Suprapubic skin (tissue), 4 donors: Measurements from ENCODE around the gene HDAC1. TPM values are rescaled to one million over a fixed set of nuclear protein-coding genes. Genes with fewer than 3 reads are reported as not detected.
A peak's percentile ranks its signal among the peaks of the same experiment; 100 is the strongest.

ENCODE experiments used
- DNase-seq, 2 donors: peaks; one replicate each; pipeline ENCODE4 v3.0.0-alpha.2; 2019; ENCODE audit warnings: low spot score in 2 of 2
- H3K27ac ChIP-seq: fragments of 200-600 bp; sonication (generic); one replicate; pipeline ENCODE4 v1.5.1; 2019
- H3K27me3 ChIP-seq: fragments of 200-600 bp; sonication (generic); one replicate; pipeline ENCODE4 v1.5.1; 2019
- H3K36me3 ChIP-seq: fragments of 200-600 bp; sonication (generic); one replicate; pipeline ENCODE4 v1.5.1; 2019
- H3K4me1 ChIP-seq: fragments of 200-600 bp; sonication (generic); one replicate; pipeline ENCODE4 v1.5.1; 2019
- H3K4me3 ChIP-seq: fragments of 200-600 bp; sonication (generic); one replicate; pipeline ENCODE4 v1.5.1; 2019; ENCODE audit warnings: mild to moderate bottlenecking
- H3K9me3 ChIP-seq: fragments of 200-600 bp; sonication (generic); one replicate; pipeline ENCODE4 v1.5.1; 2019
- EP300 ChIP-seq: sonication (generic); formaldehyde crosslinking; IDR thresholded peaks from one replicate; pipeline ENCODE4 v1.6.1; 2017; ENCODE audit warnings: antibody characterized with exemption
- POLR2A ChIP-seq, 2 donors: fragments of 450-650 bp; IDR thresholded peaks; one replicate each; pipeline ENCODE4 v1.6.1; 2017; ENCODE audit warnings: antibody characterized with exemption in 2 of 2, mild to moderate bottlenecking in 2 of 2, moderate library complexity in 2 of 2
- POLR2AphosphoS5 ChIP-seq, 3 donors: sonication (generic); formaldehyde crosslinking; IDR thresholded peaks; one replicate each; pipeline ENCODE4 v1.6.1; 2017; ENCODE audit warnings: antibody characterized with exemption in 3 of 3
- WGBS: methylation state at CpG from one replicate; pipeline ENCODE4 v1.1.5; 2018; 5-methylcytosine and 5-hydroxymethylcytosine counted together
- total RNA-seq, 4 donors: library from RNA; depleted of rRNA; stranded (reverse); fragments of >200 nt; gene quantifications; one replicate each; pipeline ENCODE4 v1.1.0, GENCODE V29; 2016
- TF ChIP-seq, protein P1 (sequence below), 2 donors: fragments of 200-600 bp in 1 of 2; fragments of 450-650 bp in 1 of 2; sonication (generic) in 1 of 2; IDR thresholded peaks; one replicate each; pipeline ENCODE4 v1.5.1; 2016 to 2019; ENCODE audit warnings: antibody characterized with exemption in 2 of 2, mild to moderate bottlenecking in 1 of 2, moderate library complexity in 1 of 2

Gene HDAC1
- total RNA-seq: 10 to 100 TPM; 34.4 to 52.9 (median 40.2) TPM

DNA sequence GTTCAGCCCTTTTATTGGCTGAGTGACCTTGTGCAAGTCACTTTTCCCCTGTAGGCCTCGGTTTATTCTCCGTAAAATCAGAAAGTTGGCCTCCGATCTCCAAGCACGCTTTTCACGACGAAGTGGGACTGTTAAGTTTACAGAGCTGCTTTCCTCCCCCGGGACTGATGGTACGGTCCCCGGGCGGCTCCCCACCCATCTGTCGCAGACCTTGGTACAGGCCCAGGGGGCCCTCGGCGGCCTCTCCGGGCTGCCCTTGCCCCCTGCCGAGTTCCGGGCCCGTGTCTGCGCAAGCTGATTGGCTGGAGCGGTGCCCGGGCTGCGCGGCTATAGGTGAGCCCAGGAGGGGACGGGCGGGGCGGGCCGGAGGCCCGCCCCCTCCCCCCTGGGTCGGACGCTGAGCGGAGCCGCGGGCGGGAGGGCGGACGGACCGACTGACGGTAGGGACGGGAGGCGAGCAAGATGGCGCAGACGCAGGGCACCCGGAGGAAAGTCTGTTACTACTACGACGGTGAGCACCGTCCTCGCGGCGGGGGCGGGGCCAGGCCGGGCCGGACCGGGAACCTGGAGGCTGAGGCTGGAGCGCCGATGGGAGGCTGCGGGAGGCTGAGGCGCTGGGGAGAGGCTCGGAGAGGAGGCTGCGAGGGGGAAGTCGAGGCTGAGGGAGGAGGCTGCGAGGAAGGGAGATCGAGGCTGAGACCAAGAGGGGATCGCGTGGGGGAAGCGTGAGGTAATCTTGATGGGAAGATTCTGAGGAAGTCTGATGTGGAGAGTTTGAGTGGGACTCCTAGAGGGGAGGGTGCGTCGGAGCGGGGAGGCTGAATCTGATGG lies at the start of gene HDAC1:
Gene HDAC1, plus strand, starts transcription at position 376 of the 831 bp plus-strand sequence. Its CDS starts 87 bp downstream, at position 463.
- no peaks in the 10 kb centered on the region for H3K36me3 ChIP-seq
- H3K27me3 ChIP-seq: no peaks in the 10 kb centered on the region
- DNase-seq: peak; percentile 95
- H3K9me3 ChIP-seq: no peaks in the 10 kb centered on the region
- TF ChIP-seq EP300 (no peak), POLR2A (IDR thresholded peaks at IDR 0.05) (peak in 1 of 2 donors; percentile 22), POLR2AphosphoS5 (IDR thresholded peaks at IDR 0.05) (peak in 2 of 3 donors; percentile 17 to 22)
- TF ChIP-seq, protein P1, sequence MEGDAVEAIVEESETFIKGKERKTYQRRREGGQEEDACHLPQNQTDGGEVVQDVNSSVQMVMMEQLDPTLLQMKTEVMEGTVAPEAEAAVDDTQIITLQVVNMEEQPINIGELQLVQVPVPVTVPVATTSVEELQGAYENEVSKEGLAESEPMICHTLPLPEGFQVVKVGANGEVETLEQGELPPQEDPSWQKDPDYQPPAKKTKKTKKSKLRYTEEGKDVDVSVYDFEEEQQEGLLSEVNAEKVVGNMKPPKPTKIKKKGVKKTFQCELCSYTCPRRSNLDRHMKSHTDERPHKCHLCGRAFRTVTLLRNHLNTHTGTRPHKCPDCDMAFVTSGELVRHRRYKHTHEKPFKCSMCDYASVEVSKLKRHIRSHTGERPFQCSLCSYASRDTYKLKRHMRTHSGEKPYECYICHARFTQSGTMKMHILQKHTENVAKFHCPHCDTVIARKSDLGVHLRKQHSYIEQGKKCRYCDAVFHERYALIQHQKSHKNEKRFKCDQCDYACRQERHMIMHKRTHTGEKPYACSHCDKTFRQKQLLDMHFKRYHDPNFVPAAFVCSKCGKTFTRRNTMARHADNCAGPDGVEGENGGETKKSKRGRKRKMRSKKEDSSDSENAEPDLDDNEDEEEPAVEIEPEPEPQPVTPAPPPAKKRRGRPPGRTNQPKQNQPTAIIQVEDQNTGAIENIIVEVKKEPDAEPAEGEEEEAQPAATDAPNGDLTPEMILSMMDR (IDR thresholded peaks at IDR 0.05): no peak
- H3K27ac ChIP-seq: peak within 1 kb of the TSS; percentile 89
- under 1% methylated on average over 33 of the region's 67 CpGs for WGBS
- H3K4me3 ChIP-seq: peak within 1 kb of the TSS; percentile 78
- peaks cover 17% of the 10 kb centered on the region for H3K4me1 ChIP-seq

DNA sequence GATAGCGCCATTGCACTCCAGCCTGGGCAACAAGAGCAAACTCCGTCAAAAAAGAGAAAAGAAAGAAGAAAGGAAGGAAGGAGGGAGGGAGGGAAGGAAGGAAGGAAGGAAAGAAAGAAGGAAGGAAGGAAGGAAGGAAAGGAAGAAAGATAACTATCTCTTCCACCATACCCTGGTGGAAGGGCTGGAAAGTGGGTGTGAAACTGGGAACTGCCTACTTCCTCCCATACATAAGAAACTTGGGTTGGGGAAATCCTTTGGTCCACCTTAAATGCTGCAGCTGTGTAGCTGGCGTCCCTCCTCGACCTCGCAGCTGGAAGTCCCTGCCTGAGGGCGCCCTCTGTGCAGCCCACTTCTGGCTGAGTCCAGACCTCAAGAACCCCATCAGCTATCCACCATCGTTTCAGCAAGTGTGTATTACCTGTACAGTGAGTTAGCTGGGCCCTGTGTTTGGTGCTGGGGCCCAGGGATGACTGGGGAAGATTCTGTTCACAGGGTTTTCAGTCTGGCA lies 49.5 kb upstream of the HDAC1 start:
- TF ChIP-seq EP300: no peak
- TF ChIP-seq, protein P1 (IDR thresholded peaks at IDR 0.05): no peak
- no peak for TF ChIP-seq POLR2A (IDR thresholded peaks at IDR 0.05)
- no peak for TF ChIP-seq POLR2AphosphoS5 (IDR thresholded peaks at IDR 0.05)
- Histone ChIP-seq H3K4me1 (peaks cover 41% of the 10 kb centered on the region), H3K36me3 (no peaks in the 10 kb centered on the region), H3K27me3 (no peaks in the 10 kb centered on the region), H3K4me3 (no peak overlapping the region), H3K9me3 (no peaks in the 10 kb centered on the region), H3K27ac (no peak overlapping the region)
- 25% methylated on average over 7 of the region's 7 CpGs for WGBS
- no peak for DNase-seq

DNA sequence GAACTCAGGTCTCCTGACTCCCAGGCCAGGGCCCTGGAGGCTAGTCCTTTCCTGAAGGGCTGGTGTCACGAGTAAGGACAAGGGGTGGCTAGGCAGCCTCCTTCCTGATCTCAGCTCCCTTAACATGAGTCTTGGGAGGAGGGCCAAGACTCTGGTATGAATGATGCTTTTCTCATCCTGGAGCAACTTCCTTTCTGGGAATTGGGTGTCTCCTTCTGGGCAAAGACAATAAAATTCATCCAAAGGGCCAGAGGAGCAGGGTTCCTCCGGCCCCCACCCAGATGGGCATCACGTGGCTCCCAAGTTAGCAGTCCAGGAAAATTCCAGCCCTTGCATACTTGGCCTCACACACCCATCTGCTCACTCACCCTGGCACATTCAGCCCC lies 45.0 kb upstream of the HDAC1 start, which contains the start of gene FAM167B:
Gene FAM167B, plus strand, starts transcription at position 335 of the 386 bp plus-strand sequence. CDS start 200 bp downstream, outside the sequence.
- no peak within 1 kb of the TSS for H3K4me3 ChIP-seq
- DNase-seq: peak in 1 of 2 donors; percentile 72
- WGBS: 17% methylated on average over 3 of the region's 3 CpGs

DNA sequence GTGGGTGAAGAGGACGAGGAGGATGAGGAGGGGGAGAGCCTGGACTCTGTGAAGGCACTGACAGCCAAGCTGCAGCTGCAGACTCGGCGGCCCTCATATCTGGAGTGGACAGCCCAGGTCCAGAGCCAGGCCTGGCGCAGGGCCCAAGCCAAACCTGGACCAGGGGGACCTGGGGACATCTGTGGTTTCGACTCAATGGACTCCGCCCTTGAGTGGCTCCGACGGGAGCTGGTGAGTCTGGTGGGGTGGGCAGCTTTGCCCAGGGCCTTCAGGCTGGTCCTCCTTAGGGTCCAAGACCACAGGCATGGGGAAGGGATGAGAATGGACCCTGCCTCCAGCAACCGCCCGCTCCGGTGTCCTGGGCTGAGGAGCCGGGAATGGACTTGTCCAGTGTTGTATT lies 44.4 kb upstream of the HDAC1 start:
- H3K4me3 ChIP-seq: no peak overlapping the region
- 72% methylated on average over 8 of the region's 12 CpGs for WGBS
- peak in 1 of 2 donors; percentile 66 for DNase-seq
- no peaks in the 10 kb centered on the region for H3K36me3 ChIP-seq
- H3K27ac ChIP-seq: peak overlapping the region; percentile 23
- H3K9me3 ChIP-seq: no peaks in the 10 kb centered on the region
- TF ChIP-seq, protein P1 (IDR thresholded peaks at IDR 0.05): no peak
- no peak for TF ChIP-seq POLR2A (IDR thresholded peaks at IDR 0.05)
- TF ChIP-seq POLR2AphosphoS5 (IDR thresholded peaks at IDR 0.05): no peak
- no peak for TF ChIP-seq EP300
- peaks cover 36% of the 10 kb centered on the region for H3K4me1 ChIP-seq
- no peaks in the 10 kb centered on the region for H3K27me3 ChIP-seq

More for the DNA sequence above, 45.0 kb upstream of the HDAC1 start, which contains the start of gene FAM167B:
- no peaks in the 10 kb centered on the region for H3K27me3 ChIP-seq
- TF ChIP-seq POLR2AphosphoS5 (IDR thresholded peaks at IDR 0.05): no peak
- TF ChIP-seq, protein P1 (IDR thresholded peaks at IDR 0.05): no peak
- TF ChIP-seq POLR2A (IDR thresholded peaks at IDR 0.05): no peak
- peak within 1 kb of the TSS; percentile 23 for H3K27ac ChIP-seq
- no peaks in the 10 kb centered on the region for H3K36me3 ChIP-seq
- peaks cover 41% of the 10 kb centered on the region for H3K4me1 ChIP-seq
- H3K9me3 ChIP-seq: no peaks in the 10 kb centered on the region
